Measurements from ENCODE around the gene HNRNPM. TPM values are rescaled to one million over a fixed set of nuclear protein-coding genes. Genes with fewer than 3 reads are reported as not detected.
A peak's percentile ranks its signal among the peaks of the same experiment; 100 is the strongest.

The HNRNPM gene
- total RNA-seq, 2 experiments from 2014 or later, result 188 to 198 TPM

DNA sequence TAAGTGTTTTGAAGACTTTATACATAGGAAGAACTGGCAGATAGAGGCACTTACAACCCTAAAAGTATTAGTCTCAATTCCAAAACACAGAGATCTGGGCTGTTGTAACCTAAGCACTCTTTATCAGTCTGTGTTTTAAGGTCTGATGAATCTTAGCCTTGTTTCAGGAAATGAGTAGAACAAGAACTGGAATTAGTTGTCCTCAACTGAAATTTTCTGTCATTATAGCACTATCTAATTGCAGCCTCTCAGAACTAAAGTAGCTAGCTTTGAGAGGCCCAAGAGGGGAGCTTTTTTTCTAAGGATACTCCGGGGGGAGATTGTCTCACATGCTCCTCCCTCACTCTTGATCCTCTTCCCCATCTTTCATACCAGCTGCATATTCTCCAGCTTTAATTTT lies 13.1 kb downstream of the HNRNPM start:
- Mint-ChIP-seq H3K36me3 (peaks cover 16% of the 10 kb centered on the region), H3K4me1 (peaks cover 28% of the 10 kb centered on the region), H3K27me3 (no peaks in the 10 kb centered on the region), H3K27ac (no peak overlapping the region), H3K9me3 (no peaks in the 10 kb centered on the region), H3K4me3 (no peak overlapping the region)
- DNase-seq (no peak), ATAC-seq (ENCODE audit: low read depth) (no peak)
- POLR2A ChIA-PET, result no interaction called here

DNA sequence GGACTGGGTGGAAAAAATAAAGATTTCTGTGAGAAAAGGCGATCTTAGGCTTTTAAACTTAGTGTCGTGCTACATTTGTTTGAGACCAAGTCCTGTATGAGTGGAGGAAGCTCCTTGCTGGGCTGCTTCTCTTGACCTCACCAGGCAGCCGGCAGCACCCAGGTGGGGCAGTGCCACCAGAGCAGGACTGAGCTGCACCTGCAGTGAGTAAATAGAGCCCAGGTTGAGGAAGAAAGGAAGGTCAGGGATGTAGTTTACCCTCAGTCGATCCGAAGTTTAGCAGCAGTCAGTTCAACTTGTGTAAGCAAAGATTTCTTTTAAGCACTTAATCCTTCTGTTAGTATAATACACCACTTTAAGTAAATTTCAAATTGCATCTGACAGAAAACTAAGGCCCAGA lies 13.6 kb downstream of the HNRNPM start:
- H3K36me3 Mint-ChIP-seq, result peaks cover 17% of the 10 kb centered on the region
- POLR2A ChIA-PET, result no interaction called here
- H3K4me1 Mint-ChIP-seq, result peaks cover 28% of the 10 kb centered on the region
- H3K4me3 Mint-ChIP-seq, result no peak overlapping the region
- H3K9me3 Mint-ChIP-seq, result no peaks in the 10 kb centered on the region
- H3K27me3 Mint-ChIP-seq, result no peaks in the 10 kb centered on the region
- no peak for ATAC-seq (ENCODE audit: low read depth)
- no peak for DNase-seq
- no peak overlapping the region for H3K27ac Mint-ChIP-seq

DNA sequence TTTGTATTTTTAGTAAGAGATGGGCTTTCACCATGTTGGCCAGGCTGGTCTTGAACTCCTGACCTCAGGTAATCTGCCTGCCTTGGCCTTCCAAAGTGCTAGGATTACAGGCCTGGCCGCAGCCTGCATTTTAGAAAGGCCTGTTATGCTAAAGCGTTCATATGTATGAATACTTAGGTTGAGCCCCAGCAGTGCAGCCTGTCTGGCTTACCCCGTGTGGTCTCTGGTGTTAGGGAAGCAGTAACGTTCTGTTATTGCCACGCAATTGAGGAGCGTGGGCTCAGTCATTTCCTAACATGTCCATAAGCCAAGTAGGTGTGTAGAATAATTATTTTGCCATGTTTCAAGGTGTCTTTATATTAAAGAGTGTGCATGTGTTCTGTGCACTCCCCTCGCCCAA lies 14.3 kb downstream of the HNRNPM start:
- POLR2A ChIA-PET, result no interaction called here

DNA sequence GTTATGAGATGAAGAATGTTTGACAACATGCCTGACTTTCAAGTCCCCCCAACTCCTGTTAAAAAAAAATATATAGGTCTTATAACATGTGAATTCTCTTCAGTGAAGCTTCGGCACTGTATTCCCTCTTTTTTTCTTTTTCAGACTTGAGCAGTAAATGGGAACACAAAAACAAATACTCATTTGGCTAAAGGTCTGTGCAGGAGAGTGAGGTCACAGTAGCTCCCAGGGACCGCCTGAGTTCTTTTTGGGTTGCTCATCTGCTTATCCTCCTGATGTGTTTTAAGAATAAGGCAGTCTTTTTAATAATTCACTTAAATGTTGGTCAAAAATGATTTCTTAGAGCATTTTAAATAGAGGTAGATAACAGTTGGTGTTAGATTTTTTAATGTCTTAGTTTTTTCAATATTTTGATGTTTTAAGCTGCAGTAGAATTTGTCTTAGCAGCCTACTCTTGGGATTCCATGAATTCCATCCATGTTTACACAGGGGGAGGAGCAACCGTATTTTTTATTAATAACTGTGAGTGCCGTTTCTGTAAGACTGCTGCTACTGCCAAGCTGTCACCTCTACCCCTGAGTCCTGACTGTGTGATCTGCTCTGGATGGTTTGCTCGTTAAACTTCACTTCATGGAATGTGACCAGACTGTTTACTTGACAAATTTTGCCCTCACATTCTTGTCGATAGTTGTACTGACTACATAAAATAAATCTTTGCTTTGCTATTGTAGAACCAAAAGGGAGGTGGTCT lies 14.9 kb downstream of the HNRNPM start:
- Mint-ChIP-seq H3K36me3 (peaks cover 20% of the 10 kb centered on the region), H3K4me3 (no peak overlapping the region), H3K27ac (no peak overlapping the region), H3K27me3 (no peaks in the 10 kb centered on the region), H3K9me3 (no peaks in the 10 kb centered on the region), H3K4me1 (peaks cover 18% of the 10 kb centered on the region)
- POLR2A ChIA-PET, result no interaction called here
- no peak for DNase-seq
- ATAC-seq (ENCODE audit: low read depth), result no peak

More for the DNA sequence above, 14.3 kb downstream of the HNRNPM start:
- H3K27ac Mint-ChIP-seq, result no peak overlapping the region
- H3K36me3 Mint-ChIP-seq, result peaks cover 17% of the 10 kb centered on the region
- ATAC-seq (ENCODE audit: low read depth) (no peak), DNase-seq (no peak)
- H3K4me1 Mint-ChIP-seq, result peaks cover 24% of the 10 kb centered on the region
- no peaks in the 10 kb centered on the region for H3K27me3 Mint-ChIP-seq
- no peak overlapping the region for H3K4me3 Mint-ChIP-seq
- no peaks in the 10 kb centered on the region for H3K9me3 Mint-ChIP-seq

DNA sequence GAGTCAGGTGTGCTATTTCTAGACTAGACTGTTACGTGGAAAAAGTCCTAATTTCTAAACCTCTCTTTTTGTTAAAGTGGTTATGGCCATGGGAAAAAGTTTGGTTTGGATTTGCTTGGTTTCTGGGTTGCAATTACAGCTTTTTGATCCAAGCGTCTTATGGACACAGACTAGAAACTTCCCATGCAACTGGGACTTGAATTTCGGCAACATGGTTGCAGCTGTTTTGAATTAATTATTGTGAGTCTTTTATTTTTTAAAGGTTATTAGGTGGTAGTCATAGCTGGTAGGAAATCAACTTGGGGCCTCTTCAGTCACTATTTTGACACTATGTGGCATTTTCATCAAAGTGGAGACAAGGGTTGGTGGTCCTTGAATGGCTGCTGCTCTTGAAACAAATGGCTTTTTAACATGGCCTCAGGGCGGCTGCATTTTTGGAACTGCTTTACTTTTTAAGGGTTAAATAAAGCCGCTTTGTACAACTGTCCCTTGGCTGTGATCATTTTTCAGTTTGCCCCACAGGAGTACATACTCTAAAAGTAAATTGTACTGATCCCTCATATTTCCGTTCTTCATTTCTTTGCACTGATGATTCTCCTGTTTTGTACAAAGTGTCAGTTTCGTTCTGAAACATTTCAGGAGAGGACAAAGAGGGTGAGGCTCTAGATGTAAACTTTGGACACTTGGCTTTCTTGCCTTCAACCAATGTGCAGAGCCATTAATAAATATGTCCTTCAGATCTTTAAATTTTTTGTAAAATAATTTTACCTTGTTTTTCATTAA lies 15.9 kb downstream of the HNRNPM start:
- DNase-seq (no peak), ATAC-seq (ENCODE audit: low read depth) (no peak)
- H3K4me3 Mint-ChIP-seq, result no peak overlapping the region
- POLR2A ChIA-PET, result no interaction called here
- no peaks in the 10 kb centered on the region for H3K27me3 Mint-ChIP-seq
- H3K4me1 Mint-ChIP-seq, result peaks cover 15% of the 10 kb centered on the region
- H3K9me3 Mint-ChIP-seq, result no peaks in the 10 kb centered on the region
- no peak overlapping the region for H3K27ac Mint-ChIP-seq
- peaks cover 22% of the 10 kb centered on the region for H3K36me3 Mint-ChIP-seq

DNA sequence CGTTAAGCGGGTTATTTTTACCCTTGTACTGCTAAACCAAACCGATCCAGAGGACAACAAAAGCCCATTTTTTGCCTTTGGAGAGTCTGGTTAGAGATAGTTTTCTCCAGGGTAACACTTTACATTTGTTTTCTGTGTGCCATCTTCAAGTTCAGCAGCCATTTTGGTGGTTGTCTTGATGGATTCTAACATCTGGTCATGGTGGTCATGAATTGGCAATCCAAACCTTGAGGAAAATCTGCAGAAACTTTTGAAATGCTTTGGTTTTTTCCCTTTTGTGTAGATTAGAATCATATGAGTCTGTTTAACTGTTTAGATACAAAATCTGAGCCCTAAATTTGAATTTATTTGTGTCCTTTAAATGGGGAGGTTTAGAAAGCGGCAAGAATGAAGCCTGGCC lies 16.6 kb downstream of the HNRNPM start:
- Mint-ChIP-seq H3K27me3 (no peaks in the 10 kb centered on the region), H3K4me1 (peaks cover 15% of the 10 kb centered on the region), H3K36me3 (peaks cover 23% of the 10 kb centered on the region), H3K27ac (no peak overlapping the region), H3K4me3 (no peak overlapping the region), H3K9me3 (no peaks in the 10 kb centered on the region)
- POLR2A ChIA-PET, result interaction anchor here (2.2 kb wide), 1 partner anchor 17 kb away, joined by 6 read pairs; no protein-coding TSS in a partner anchor
- no peak for ATAC-seq (ENCODE audit: low read depth)
- DNase-seq, result no peak

DNA sequence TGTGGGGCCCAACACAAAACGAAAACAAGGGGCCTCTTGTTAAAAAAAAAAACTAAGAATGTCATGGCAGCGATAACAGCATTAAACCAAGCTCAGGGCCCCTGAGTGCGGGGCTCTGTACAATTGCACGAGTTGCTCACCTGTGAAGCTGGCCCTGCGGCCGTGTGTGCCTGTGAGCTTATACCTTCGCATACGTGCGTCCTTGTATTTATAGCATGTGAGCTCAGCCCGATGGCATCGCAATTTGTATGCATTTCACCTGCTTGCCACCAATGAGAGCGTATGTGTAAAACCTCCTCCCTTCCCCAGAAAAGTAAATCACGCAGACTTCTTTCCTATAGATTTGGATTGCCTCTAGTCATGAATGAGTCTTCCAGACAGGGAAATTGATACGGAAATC lies 17.1 kb downstream of the HNRNPM start:
- DNase-seq (no peak), ATAC-seq (ENCODE audit: low read depth) (no peak)
- POLR2A ChIA-PET, result interaction anchor here (1.4 to 2.2 kb wide), 2 partner anchors 18 to 52 kb away, joined by 3 to 6 read pairs; partner anchors contain the start of gene ZNF414
- Mint-ChIP-seq H3K4me3 (no peak overlapping the region), H3K4me1 (peaks cover 11% of the 10 kb centered on the region), H3K36me3 (peaks cover 22% of the 10 kb centered on the region), H3K9me3 (no peaks in the 10 kb centered on the region), H3K27me3 (no peaks in the 10 kb centered on the region), H3K27ac (no peak overlapping the region)

DNA sequence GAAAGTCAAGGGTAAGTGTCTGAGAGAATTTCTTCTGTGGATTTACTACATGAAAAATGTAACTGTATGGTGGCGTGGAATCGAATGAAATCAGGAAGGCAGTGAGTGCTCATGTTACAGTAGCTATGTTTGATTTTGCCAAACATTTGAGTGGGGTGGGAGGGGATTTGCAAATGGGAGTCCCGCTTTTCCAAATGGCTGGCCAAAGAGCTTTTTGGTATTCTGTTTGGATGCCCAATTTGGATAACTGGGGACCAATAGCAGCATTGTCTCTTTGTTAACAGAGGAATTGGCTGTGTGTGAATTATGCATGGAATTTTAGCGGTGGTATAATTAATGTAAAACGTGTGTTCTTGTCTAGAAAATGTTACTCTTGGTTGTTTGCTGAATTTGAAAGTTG lies 17.8 kb downstream of the HNRNPM start:
- POLR2A ChIA-PET, result interaction anchor here (1.4 to 2.2 kb wide), 2 partner anchors 18 to 51 kb away, joined by 3 to 6 read pairs; partner anchors contain the start of gene ZNF414
- Mint-ChIP-seq H3K27me3 (no peaks in the 10 kb centered on the region), H3K4me1 (peaks cover 14% of the 10 kb centered on the region), H3K36me3 (peaks cover 28% of the 10 kb centered on the region), H3K9me3 (no peaks in the 10 kb centered on the region), H3K27ac (peak overlapping the region; percentile 54), H3K4me3 (no peak overlapping the region)
- ATAC-seq (ENCODE audit: low read depth), result no peak
- DNase-seq, result no peak

DNA sequence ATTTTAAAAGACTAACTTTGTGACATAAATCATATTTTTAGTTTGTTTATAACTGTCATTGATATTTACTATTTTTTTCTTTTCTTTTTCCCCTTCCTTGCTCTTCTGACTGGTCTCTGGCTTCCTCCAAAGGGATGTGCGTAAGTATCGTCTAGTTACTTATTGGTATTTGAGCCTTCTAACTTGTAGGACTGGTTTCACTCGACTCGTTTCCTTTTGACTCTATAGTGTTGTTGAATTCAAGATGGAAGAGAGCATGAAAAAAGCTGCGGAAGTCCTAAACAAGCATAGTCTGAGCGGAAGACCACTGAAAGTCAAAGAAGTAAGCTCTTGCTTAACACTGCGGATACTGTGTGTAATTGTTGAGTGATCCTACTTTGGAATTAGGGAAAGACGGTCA lies 18.6 kb downstream of the HNRNPM start:
- Mint-ChIP-seq H3K4me3 (no peak overlapping the region), H3K36me3 (peaks cover 31% of the 10 kb centered on the region), H3K27me3 (no peaks in the 10 kb centered on the region), H3K4me1 (peaks cover 18% of the 10 kb centered on the region), H3K9me3 (no peaks in the 10 kb centered on the region), H3K27ac (no peak overlapping the region)
- POLR2A ChIA-PET, result interaction anchor here (2.2 kb wide), 1 partner anchor 19 kb away, joined by 6 read pairs; no protein-coding TSS in a partner anchor
- ATAC-seq (ENCODE audit: low read depth) (no peak), DNase-seq (no peak)

DNA sequence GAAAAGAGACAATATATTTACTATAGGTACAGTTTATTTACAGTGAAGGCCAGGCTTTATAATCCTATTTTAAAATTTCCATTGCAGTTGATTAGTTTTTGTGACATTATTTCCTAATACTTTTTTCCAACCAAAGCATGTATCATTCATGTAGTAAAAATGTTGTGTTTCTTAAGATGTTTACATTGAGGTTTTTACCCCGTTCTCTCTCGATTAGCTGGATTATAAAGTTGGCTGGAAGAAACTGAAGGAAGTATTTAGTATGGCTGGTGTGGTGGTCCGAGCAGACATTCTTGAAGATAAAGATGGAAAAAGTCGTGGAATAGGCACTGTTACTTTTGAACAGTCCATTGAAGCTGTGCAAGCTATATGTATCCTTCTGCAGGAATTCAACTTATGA lies 21.2 kb downstream of the HNRNPM start:
- no peak for ATAC-seq (ENCODE audit: low read depth)
- H3K27me3 Mint-ChIP-seq, result no peaks in the 10 kb centered on the region
- peaks cover 25% of the 10 kb centered on the region for H3K4me1 Mint-ChIP-seq
- H3K9me3 Mint-ChIP-seq, result no peaks in the 10 kb centered on the region
- DNase-seq, result no peak
- POLR2A ChIA-PET, result no interaction called here
- peaks cover 46% of the 10 kb centered on the region for H3K36me3 Mint-ChIP-seq
- no peak overlapping the region for H3K4me3 Mint-ChIP-seq
- no peak overlapping the region for H3K27ac Mint-ChIP-seq

DNA sequence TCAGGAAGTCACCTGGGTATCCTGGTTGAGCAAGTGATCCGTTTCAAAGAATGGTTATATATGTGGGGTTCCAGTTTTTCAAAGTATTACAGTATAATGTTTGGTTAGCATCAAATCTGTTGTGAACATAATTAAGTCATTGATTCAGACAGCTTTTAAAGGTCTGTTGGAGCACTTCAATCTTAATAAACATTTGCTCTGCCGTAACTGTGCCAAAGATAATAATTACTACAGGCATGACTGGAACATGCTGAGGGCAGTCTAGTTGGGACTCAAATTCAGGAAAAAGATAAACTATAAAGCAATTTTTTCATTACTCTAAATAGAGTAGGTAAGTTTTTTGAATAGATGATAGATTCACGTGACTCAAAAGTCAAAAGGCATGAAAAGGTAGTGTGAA lies 23.3 kb downstream of the HNRNPM start:
- DNase-seq (no peak), ATAC-seq (ENCODE audit: low read depth) (no peak)
- H3K9me3 Mint-ChIP-seq, result no peaks in the 10 kb centered on the region
- peaks cover 45% of the 10 kb centered on the region for H3K36me3 Mint-ChIP-seq
- no peak overlapping the region for H3K27ac Mint-ChIP-seq
- no peak overlapping the region for H3K4me3 Mint-ChIP-seq
- POLR2A ChIA-PET, result no interaction called here
- no peaks in the 10 kb centered on the region for H3K27me3 Mint-ChIP-seq
- H3K4me1 Mint-ChIP-seq, result peaks cover 30% of the 10 kb centered on the region

DNA sequence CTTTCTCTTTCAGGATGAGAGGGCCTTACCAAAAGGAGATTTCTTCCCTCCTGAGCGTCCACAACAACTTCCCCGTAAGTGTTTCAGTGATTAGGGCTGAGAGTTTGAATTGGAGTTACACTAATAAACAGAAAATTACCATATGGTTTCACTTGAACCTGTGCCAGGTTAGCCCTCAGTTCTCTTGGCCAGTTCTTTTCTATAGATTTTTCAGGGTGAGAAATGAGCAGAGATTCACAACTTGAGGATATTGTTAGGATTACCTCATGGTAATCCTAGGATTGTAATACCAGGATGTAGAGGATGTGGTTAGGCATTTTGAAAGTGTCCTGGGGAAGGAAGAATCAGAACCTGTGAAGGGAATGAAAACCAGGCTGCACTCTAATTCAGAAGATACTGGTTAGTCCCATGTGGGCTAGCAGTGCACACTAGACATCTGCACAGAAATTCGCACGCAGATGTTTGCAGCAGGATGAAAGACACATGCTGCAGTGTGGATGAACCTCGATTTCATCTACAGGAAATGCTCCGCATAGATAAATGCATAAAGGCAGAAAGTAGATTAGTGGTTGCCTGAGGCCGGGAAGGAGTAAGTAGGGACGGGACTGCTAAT lies 24.1 kb downstream of the HNRNPM start:
- no peak for ATAC-seq (ENCODE audit: low read depth)
- Mint-ChIP-seq H3K27ac (no peak overlapping the region), H3K4me1 (peaks cover 34% of the 10 kb centered on the region), H3K27me3 (no peaks in the 10 kb centered on the region), H3K36me3 (peaks cover 46% of the 10 kb centered on the region), H3K4me3 (no peak overlapping the region), H3K9me3 (no peaks in the 10 kb centered on the region)
- no peak for DNase-seq
- POLR2A ChIA-PET, result interaction anchor here (0.6 kb wide), 1 partner anchor 13 kb away, joined by 3 read pairs; no protein-coding TSS in a partner anchor

DNA sequence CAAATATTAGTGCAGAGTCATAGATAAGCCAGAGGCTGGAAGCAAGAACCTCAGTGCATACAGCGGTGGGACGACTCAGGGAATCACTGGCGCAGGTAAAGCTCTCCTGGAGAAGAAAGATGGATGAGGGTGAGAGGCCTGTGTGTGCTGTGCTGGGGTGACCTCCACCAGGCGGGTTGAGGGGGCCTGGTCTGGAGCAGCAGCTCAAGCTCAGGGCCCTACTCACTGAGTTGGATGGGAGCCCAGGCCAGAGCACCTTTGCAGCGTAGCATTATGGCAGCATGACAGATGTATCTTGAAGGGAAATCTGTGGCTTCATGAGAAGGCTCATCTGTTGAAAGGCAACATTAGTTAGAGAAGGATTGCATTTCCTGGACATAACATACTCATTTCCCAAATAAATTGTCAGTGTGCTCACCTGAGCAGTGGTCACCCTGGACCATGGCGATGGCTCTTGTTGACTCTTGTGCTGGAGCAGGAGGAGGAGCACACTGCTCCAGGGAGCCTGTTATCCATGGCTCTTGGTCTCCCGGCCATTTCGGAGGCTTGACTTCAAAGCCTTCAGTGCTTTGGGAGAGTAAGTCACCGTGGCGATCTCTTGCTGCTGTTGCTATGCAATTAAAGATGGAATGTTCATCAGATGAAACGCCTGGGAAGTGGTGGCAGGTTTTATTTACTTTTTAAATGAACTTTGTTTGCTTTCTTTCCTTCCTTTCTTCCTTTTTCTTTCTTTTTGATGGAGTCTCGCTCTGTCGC lies 25.0 kb downstream of the HNRNPM start:
- Mint-ChIP-seq H3K4me1 (peaks cover 38% of the 10 kb centered on the region), H3K9me3 (no peaks in the 10 kb centered on the region), H3K27ac (peak overlapping the region; percentile 26), H3K36me3 (peaks cover 49% of the 10 kb centered on the region), H3K27me3 (no peaks in the 10 kb centered on the region), H3K4me3 (no peak overlapping the region)
- ATAC-seq (ENCODE audit: low read depth), result no peak
- POLR2A ChIA-PET, result no interaction called here
- DNase-seq, result no peak

All from activated naive CD8-positive, alpha-beta T cell treated with anti-CD3 and anti-CD28 coated beads, Interleukin-2, amount 10 ng/mL, durations not matched to agents 7 days and 5 days (primary cell).